Hippocampal formation (tissue), 2 donors: ENCODE measurements around the gene LIMCH1.
"Not testable (repeated sequence)": the region's sequence is repeated elsewhere in the genome, so short reads cannot be mapped to it uniquely, and the experiment has no call there.

Experiments used
- DNase-seq, 2 donors: peaks; one replicate each; lab custom pipeline; 2025; lab: John Stamatoyannopoulos, UW

The LIMCH1 gene

DNA sequence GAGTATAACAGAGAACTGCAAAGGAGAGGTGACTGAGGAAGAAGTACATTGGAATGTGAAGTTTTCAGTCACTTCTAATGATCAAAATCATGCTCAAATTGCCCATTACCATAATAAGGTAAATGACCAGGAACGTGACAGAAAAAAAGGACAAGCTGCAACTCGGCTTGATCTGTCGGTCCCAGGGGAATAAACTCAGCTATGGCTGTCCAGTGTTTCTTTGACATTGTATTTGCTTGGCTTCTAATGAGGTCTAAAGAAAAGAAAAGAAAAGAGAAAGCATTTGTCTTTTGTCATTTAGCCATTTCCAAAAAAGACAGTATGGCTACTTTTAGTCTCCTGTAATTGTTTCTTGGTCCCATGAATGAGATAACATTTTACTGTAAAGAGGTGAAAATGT lies 185.3 kb downstream of the LIMCH1 start:
- no peak for DNase-seq

DNA sequence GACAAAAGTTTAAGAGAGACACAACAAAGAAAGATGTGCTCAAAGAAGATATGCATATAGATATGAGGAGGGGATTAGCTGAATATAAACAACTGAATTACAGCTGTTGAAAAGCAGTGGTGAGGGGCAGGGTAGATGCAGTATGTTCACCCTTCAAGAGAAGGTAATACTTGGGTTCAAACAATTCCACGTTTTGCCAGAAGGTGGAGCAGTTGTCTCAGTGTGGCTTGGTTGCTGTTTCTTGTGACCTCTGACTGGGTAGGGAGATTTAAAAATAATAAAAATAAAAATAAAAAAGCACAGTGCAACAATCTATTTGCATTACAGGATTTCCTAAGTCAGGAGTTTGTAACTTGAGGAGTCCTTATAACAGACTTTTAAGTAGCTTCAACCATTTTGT lies 187.3 kb downstream of the LIMCH1 start:
- DNase-seq: no peak

- no peak for DNase-seq
Measured at GRCh38 chr4:41727861-41728572, 190.1 kb downstream of the LIMCH1 start.

- no peak for DNase-seq
Measured at GRCh38 chr4:41728573-41728913, 190.6 kb downstream of the LIMCH1 start.

- no peak for DNase-seq
Measured at GRCh38 chr4:41731569-41732126, 193.7 kb downstream of the LIMCH1 start.

- DNase-seq: no peak
Measured at GRCh38 chr4:41734371-41734770, 196.4 kb downstream of the LIMCH1 start.

DNA sequence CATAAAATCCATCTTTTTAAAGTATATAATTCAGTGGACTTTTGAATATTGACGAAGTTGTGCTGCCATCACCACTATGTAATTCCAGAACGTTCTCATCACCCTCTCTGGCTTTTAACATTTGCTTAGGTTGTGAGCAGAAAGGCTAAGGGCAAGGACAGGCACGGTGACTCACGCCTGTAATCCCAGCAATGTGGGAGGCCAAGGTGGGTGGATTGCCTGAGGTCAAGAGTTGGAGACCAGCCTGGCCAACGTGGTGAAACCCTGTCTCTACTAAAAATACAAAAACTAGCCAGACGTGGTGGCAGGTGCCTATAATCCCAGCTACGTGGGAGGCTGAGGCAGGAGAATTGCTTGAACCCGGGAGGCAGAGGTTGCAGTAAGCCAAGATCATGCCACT lies 199.5 kb downstream of the LIMCH1 start:
- DNase-seq: not testable (repeated sequence)

DNA sequence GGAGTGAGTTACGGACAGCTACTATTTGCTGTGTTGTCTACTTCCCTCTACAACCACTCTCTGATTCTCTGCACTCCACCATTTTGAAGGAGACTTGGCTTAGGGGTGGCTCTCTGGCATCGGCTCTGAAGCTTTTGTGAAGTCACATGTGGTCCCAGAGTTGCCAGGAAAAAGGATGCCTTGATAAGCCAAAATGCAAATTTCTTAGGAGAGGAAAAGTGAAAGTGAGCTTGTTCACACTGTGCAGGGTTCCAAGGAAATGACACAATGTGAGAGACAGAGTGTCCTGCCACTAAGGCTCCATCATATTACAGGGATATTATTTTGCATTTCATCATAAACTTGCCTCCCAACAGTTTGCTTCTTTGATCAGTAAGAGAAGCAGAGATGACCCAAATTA lies 203.4 kb downstream of the LIMCH1 start:
- DNase-seq: no peak

GRCh38 chr4:41744572-41745291 lies 206.8 kb downstream of the LIMCH1 start:
- DNase-seq: no peak

- no peak for DNase-seq
Measured at GRCh38 chr4:41745292-41746024, 207.5 kb downstream of the LIMCH1 start.

DNA sequence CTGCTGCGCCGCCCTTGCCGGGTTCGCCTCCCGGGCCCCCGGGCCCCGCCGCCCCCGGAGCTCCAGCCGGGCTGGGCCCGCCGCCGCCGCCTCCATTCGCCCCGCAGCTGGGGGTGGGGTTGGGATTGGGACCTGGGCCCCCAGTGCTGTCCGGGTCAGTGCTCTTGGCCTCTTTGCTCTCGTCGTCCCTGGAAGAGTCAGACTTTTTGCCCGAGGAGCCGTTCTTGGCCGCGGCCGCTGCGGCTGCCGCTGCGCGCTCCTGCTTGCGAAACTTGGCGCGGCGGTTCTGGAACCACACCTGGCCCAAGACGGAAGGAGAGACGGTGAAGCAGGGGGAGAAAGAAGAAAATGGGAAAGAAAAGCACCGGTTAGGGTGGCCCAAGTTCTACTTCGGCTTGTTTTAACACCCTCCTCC lies 208.1 kb downstream of the LIMCH1 start:
- no peak for DNase-seq

GRCh38 chr4:41746440-41747229 lies 208.7 kb downstream of the LIMCH1 start:
- DNase-seq: no peak

- no peak for DNase-seq
Measured at GRCh38 chr4:41747230-41748055, 209.5 kb downstream of the LIMCH1 start.

DNA sequence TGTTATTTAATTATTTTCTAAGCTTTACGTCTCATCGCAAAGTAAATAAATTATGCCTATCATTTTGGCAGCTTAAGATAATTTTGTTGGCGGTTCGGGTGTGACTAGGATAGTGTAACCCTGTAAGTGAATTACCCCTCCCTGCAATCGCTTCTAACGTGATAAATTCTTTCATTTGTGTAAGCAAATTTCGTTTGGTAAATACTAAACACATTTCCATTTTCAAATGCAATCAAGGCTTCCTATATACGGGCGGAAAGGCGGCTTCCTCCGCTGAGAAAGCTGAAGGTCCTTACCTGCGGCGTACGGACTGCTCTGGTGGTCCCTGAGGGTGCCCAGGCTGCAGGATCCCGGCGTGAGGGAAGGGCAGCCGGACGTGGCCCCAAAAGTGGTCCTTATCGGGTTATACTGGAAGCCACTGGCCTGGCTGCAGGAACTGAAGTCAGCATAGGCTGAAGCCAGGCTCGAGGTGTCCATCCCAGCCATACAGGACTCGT lies 210.2 kb downstream of the LIMCH1 start:
- no peak for DNase-seq

GRCh38 chr4:41748571-41749475 lies 210.9 kb downstream of the LIMCH1 start, which contains the start of gene PHOX2B:
PHOX2B (minus strand) TSS chr4:41748725; CDS start chr4:41748610, 115 bp downstream.
- DNase-seq: no peak

- DNase-seq: no peak
Measured at GRCh38 chr4:41749631-41750039, 211.7 kb downstream of the LIMCH1 start.
